Fibroblast of skin of left biceps (primary cell): ENCODE results near the gene GPS1.

Source experiments
- DNase-seq, 2 experiments: peaks; one replicate each; pipeline ENCODE4 v3.0.0-alpha.2; 2013; ENCODE audit warnings: low read depth in 2 of 2

The GPS1 gene

DNA sequence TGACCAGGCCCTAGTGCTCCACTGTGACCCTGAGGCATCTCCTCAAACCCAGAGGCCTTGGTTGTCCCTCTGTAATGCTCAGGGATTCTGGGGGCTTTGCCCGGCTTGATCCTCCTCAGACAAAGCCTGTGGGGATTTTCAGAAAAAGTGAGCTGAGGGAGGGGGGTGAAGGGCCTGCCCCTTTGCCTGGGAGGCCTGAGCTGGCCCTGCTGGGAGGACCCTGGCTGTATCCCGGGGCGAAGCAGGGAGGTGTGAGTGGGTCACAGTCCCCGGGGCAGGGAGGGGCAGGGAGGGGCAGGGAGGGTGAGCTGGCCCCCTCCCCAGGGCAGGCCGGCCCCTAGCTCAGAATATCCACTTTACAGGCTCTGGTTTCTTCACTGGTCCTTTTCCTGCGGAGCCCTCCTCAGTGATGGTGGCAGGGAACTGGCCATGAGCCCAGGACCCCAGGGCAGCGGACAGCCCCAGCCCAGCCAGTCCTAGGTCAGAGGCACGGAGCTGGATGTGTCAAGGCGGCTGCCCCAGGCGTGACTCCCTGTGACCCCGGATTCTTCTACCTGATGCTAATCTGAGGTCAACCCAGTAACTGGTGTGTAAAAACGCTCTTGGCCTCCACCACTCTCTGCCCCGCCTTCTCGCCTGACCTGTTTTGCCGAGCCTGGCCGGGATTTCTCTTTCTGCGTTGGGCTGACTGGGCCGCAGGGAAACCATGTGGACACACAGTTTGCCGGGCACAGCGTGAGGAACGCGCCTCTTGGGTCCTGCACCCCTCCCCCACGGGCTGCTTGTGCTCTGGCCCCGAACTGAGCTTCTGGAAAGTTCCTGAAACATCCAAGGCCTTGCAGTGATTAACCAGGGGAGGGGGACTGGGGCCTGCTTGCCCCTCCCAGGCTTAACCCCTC, 52.1 kb downstream of the GPS1 start:
- DNase-seq, result no peak

DNA sequence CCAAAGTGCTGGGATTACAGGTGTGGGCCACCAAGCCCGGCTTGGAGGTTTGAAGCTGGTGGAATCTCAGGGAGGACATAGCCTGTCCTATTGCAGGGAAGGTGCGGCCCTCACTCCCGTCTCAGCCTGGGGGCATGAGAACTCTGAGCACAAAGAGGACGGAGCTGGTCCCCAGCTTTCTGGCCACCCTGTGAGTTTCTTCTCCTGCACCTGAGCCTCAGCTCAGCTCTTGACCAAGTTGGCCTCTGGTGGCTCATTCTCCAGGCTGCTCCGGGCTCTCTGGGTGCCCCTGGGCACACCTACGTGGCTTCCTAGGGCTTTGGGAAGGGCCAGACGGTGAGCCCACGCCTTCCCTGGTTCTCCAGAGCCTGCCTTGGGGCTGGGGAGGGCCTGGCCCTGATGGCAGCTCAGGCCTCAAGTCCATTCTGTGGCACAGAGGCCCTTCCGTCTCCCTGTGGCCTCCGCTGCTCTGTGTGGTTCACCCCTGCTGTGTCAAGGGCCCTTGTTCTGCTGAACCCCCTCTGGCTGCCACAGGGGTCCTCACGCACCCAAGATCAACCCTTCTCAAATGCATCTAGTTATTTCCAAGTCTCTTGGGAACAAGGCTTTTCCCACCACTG, 53.2 kb downstream of the GPS1 start:
- DNase-seq, result no peak

DNA sequence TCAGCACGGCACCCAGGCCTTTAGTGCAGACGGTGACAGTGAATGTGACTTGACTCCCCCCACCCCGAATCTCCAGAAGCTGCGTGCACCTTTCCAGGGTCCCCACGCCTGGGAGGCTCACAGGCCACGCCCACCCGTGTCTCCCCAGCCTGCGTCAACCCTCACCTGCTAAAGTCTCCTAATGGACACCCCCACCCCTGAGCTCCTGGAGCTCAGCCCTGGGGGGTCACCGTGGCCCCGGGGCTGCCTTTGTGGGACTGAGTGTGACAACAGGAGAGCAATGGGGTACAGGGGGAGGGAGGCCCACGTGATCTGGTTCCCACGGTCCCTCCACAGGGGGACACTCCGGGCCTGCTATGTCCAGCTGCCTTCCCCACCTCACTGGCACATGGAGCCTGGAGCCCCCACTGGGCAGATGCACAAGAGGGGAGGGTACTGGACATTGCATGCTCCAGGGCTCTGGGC, 53.8 kb downstream of the GPS1 start:
- no peak for DNase-seq

DNA sequence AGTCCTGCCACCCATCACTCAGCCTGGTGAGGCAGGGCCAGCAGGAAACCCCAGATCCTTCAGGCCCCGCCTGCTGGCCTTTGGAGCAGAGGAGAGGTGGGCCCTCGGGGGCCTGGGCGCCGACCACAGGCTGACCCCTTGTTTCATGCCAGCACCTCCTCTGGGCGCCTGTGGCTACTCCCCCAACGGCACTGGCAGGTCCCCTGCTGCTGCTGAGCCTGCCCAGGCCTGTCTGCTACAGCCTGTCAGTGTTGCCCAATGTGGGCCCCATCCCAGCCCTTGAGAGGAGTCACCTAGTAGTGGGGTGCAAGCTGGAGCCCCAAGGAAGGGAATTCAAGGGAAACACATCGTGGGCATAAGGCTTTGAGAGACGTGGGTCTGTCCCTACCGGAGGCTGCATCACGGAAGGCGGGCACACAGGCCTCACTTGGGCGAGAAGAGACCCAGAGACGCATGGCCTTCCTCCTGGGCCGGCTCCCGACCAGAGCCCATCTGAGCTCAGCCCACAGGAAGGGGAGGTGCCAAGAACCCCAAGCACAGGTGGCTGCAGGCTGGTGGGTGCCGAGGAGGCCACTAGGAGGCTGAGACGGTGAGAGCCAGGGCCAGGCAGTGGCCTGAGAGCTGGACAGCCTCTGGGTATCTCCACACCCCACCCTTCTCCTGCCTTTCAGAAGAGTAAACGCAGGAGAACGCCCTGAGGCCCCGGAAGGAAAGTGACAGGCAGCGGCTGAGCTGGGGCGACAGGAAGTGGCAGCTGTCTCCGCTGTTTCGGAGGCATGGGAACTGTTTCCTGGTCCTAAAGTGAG, 54.4 kb downstream of the GPS1 start:
- no peak for DNase-seq

DNA sequence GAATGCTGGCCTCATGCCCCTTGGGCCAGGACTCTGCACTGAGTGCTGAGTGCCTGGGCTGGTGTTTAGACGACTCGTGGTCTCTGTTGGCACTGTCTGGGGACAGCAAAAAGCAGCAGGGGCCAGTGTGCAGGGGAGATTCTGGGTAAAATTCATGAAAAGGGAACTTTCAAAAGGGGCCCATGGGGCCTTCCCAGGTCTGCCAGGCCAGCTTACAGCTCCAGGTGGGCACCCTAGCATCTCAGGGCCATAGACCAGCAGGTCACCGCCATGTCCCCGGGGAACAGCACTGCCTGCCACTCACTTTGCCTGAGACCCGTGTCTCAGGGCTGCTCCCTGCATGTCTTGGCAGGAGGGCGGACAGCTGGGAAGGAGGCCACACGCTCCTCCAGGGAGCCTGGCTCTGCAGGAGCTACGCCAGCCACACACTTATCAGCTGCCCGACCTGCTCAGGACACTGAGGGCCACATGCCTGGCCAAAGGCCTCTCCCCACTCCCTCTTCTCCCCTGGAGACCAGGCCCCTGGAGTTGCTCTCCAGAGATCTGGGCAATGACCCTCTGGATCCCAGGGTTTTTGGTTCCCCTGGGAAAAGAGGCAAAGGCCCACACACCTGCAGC, 55.1 kb downstream of the GPS1 start:
- DNase-seq, result no peak
